Testis (tissue), 3 donors: ENCODE results near the gene RNF44. TPM values are rescaled to one million over a fixed set of nuclear protein-coding genes. Genes with fewer than 3 reads are reported as not detected.

Experiments
- DNase-seq: peaks from one replicate; pipeline ENCODE4 v3.0.0-alpha.2; 2019
- H3K27ac ChIP-seq, 2 donors: fragments of 200-600 bp; sonication (generic); one replicate each; pipeline ENCODE4 v1.5.1; 2019
- H3K27me3 ChIP-seq: fragments of 200-600 bp; sonication (generic); one replicate; pipeline ENCODE4 v1.5.1; 2019
- H3K36me3 ChIP-seq: fragments of 200-600 bp; sonication (generic); one replicate; pipeline ENCODE4 v1.5.1; 2017; ENCODE audit warnings: low read depth; ENCODE audit errors: missing control alignments
- H3K4me1 ChIP-seq: fragments of 200-600 bp; sonication (generic); one replicate; pipeline ENCODE4 v1.5.1; 2019
- H3K4me3 ChIP-seq, 2 donors: fragments of 200-600 bp; sonication (generic); one replicate each; pipeline ENCODE4 v1.5.1; 2017 to 2019
- H3K9me3 ChIP-seq: fragments of 200-600 bp; sonication (generic); one replicate; pipeline ENCODE4 v1.5.1; 2017
- POLR2A ChIP-seq: fragments of 450-650 bp; IDR thresholded peaks from one replicate; pipeline ENCODE4 v1.6.1; 2017; ENCODE audit warnings: antibody characterized with exemption, mild to moderate bottlenecking, moderate library complexity
- WGBS, 2 donors: methylation state at CpG; one replicate each; pipeline ENCODE4 v1.1.5; 2018; 5-methylcytosine and 5-hydroxymethylcytosine counted together
- intact Hi-C: fragments of 100-400 bp; cut with DNase I; formaldehyde crosslinking; loops from one replicate; pipeline ENCODE4 v1.15.1; 2023; ENCODE audit warnings: low total_unique reads
- polyA plus RNA-seq: library from polyadenylated mRNA; stranded (reverse); fragments of 350-450 nt; fragmentation: Illumina TruSeq; extraction: RNeasy Lipid Tissue Mini Kit (QIAGEN cat#74804); gene quantifications from one replicate; pipeline ENCODE4 v1.2.3, GENCODE V29; 2014; ENCODE audit warnings: low read depth, low replicate concordance; ENCODE audit not compliant: insufficient read depth
- total RNA-seq, 2 donors: library from RNA; depleted of rRNA; stranded (reverse); fragments of >200 nt; gene quantifications; one replicate each; pipeline ENCODE4 v1.2.3, GENCODE V29; 2016
- TF ChIP-seq, protein P1 (sequence below), 3 experiments: fragments of 450-650 bp in 2 of 3; fragments of 200-600 bp in 1 of 3; sonication (generic) in 1 of 3; IDR thresholded peaks; one replicate each; pipeline ENCODE4 v1.5.1; 2016 to 2019; ENCODE audit warnings: antibody characterized with exemption in 3 of 3, mild to moderate bottlenecking in 2 of 3, moderate library complexity in 1 of 3

RNF44 gene
- total and polyA plus RNA-seq, 3 donors from 2014 or later, result 57.2 to 64.7 (median 60.1) TPM

DNA sequence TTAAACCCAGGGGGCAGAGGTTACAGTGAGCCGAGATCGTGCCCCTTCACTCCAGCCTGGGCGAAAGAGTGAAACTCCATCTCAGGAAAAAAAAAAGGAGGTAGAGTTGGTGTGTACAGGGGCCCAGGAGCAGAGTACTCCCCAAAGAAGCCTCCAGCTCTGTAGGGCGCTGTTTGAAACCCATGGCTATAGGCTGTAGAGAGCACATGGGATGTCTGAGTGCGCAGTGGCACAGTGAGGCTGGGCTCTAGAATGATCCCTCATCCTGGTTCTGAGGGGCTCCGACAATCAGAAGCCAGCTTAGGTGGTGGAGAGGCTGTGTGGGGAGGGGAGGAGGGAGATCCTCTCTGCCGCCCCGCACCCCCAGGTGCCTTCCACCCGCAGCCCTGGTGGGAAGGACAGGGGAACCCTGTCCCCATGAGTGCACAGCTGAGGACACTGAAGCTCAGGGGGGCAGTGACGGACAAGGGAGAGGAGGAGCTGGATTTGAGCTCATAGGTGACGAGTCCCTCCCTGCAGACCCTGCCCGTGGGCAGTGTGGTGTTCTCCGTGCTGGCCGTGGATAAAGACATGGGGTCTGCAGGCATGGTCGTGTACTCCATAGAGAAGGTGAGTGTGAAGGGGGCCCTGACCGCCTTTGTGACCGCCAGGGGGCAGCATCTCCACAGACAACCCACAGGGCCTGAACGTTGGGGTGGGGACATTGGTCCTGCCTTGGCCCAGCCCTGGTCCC lies 36.5 kb upstream of the RNF44 start:
- Histone ChIP-seq H3K27me3 (no peaks in the 10 kb centered on the region), H3K4me1 (no peaks in the 10 kb centered on the region), H3K36me3 (no peaks in the 10 kb centered on the region), H3K4me3 (no peak overlapping the region), H3K9me3 (no peaks in the 10 kb centered on the region), H3K27ac (no peak overlapping the region)
- intact Hi-C loops, result no loop called here
- TF ChIP-seq POLR2A, result no peak
- TF ChIP-seq, protein P1, sequence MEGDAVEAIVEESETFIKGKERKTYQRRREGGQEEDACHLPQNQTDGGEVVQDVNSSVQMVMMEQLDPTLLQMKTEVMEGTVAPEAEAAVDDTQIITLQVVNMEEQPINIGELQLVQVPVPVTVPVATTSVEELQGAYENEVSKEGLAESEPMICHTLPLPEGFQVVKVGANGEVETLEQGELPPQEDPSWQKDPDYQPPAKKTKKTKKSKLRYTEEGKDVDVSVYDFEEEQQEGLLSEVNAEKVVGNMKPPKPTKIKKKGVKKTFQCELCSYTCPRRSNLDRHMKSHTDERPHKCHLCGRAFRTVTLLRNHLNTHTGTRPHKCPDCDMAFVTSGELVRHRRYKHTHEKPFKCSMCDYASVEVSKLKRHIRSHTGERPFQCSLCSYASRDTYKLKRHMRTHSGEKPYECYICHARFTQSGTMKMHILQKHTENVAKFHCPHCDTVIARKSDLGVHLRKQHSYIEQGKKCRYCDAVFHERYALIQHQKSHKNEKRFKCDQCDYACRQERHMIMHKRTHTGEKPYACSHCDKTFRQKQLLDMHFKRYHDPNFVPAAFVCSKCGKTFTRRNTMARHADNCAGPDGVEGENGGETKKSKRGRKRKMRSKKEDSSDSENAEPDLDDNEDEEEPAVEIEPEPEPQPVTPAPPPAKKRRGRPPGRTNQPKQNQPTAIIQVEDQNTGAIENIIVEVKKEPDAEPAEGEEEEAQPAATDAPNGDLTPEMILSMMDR (IDR thresholded peaks at IDR 0.05), result peak in 2 of 3 experiments; percentile 56 to 70
- WGBS, 2 donors, result 48 to 80% methylated on average over 7 to 18 of the region's 18 CpGs
- DNase-seq, result peak; percentile 74

DNA sequence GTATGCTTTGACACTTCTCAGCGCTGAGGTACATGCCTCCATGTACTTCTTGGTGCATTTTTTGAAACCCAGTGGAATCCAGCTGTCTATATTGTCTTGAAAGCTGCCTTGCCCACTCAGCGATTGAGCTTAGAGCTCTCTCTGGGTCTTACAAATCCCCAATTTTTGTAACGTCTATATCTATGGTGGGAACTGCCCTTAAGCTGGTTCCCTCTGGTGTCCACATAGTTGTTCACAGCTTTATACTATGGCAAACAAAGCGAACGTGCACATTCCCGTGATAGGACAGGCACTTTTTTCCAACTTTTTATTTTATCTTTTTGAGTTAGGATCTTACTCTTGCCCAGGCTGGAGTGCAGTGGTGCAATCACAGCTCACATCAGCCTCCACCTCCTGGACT lies 32.8 kb upstream of the RNF44 start:
- Histone ChIP-seq H3K4me1 (no peaks in the 10 kb centered on the region), H3K4me3 (no peak overlapping the region), H3K27ac (no peak overlapping the region), H3K36me3 (no peaks in the 10 kb centered on the region), H3K27me3 (no peaks in the 10 kb centered on the region), H3K9me3 (no peaks in the 10 kb centered on the region)
- no peak for TF ChIP-seq POLR2A
- TF ChIP-seq, protein P1 (IDR thresholded peaks at IDR 0.05), result no peak
- 50 to 55% methylated on average over 6 of the region's 6 CpGs for WGBS, 2 donors
- no peak for DNase-seq
- intact Hi-C loops, result no loop called here

DNA sequence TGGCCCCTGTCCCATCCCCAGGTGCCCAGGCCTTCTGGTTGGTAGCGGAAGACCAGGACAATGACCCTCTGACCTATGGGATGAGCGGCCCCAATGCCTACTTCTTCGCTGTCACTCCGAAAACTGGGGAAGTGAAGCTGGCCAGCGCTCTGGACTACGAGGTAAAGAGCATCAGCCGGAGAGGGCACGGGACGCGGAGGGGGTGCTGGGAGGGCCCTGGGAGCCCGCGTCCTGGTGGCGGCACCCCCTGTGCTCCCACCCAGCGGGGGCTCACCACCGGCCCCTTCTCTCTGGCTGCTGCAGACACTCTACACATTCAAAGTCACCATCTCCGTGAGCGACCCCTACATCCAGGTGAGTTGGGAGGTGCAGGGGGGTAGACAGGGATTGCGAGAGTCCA lies 31.5 kb upstream of the RNF44 start:
- intact Hi-C loops, result no loop called here
- Histone ChIP-seq H3K4me3 (no peak overlapping the region), H3K4me1 (no peaks in the 10 kb centered on the region), H3K27me3 (no peaks in the 10 kb centered on the region), H3K27ac (no peak overlapping the region), H3K9me3 (no peaks in the 10 kb centered on the region), H3K36me3 (no peaks in the 10 kb centered on the region)
- WGBS, 2 donors, result 79 to 81% methylated on average over 14 to 17 of the region's 18 CpGs
- TF ChIP-seq POLR2A, result no peak
- TF ChIP-seq, protein P1 (IDR thresholded peaks at IDR 0.05), result no peak
- no peak for DNase-seq

DNA sequence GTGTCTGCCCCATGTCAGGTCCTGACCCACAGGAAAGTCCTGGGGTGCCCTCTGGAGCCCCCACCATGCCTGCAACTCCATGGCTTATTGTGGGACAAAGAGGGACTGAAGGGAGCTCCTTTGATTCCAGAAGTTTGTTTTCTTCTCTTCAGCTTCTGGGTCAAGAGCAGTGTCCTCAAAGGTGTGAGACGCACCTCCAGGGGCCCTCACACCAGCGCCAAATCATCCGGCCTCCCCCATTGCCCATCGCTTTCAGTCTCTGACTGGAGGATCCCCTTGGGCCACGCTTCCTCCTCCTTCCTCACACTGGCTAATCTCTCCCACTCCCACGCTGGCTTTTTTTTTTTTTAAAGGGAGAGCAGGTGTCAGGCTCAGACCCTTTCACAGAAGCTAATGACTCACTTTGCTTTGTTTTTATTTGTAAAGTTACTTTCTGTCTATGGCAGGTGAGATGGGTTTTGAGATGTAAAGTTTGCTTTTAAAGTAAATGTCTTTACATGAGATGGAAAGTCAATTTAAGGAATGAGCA lies 28.6 kb upstream of the RNF44 start:
- no peak for DNase-seq
- Histone ChIP-seq H3K36me3 (no peaks in the 10 kb centered on the region), H3K27me3 (no peaks in the 10 kb centered on the region), H3K4me3 (no peak overlapping the region), H3K4me1 (no peaks in the 10 kb centered on the region), H3K9me3 (no peaks in the 10 kb centered on the region), H3K27ac (no peak overlapping the region)
- intact Hi-C loops, result no loop called here
- 44 to 58% methylated on average over 6 of the region's 6 CpGs for WGBS, 2 donors
- TF ChIP-seq POLR2A, result no peak
- TF ChIP-seq, protein P1 (IDR thresholded peaks at IDR 0.05), result no peak

DNA sequence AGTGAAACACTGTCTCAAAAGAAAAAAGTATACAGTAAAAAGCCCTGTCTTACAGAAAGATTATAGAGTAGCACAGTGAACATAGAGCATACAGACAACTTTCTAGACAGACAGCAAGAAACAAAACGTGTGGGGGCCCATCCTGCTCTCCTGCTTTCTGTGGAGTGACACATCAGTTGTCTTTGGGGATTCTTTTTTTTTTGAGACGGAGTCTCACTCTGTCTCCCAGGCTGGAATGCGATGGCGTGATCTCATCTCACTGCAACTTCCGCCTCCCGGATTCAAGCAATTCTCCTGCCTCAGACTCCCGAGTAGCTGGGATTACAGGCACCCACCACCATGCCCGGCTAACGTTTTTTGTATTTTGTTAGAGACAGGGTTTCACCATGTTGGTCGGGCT lies 26.8 kb upstream of the RNF44 start:
- intact Hi-C loops, result no loop called here
- 58 to 67% methylated on average over 9 to 10 of the region's 10 CpGs for WGBS, 2 donors

More for the DNA sequence above, 26.8 kb upstream of the RNF44 start:
- H3K4me3 ChIP-seq, result no peak overlapping the region
- H3K27me3 ChIP-seq, result no peaks in the 10 kb centered on the region
- TF ChIP-seq, protein P1 (IDR thresholded peaks at IDR 0.05), result no peak
- no peak for TF ChIP-seq POLR2A
- no peaks in the 10 kb centered on the region for H3K9me3 ChIP-seq
- no peak for DNase-seq
- H3K4me1 ChIP-seq, result no peaks in the 10 kb centered on the region
- peak overlapping the region in 1 of 2 donors; percentile 36 for H3K27ac ChIP-seq
- no peaks in the 10 kb centered on the region for H3K36me3 ChIP-seq
